Upper lobe of left lung (tissue), 4 donors: ENCODE data around the gene PIK3IP1.

Source experiments
- CTCF ChIP-seq, 6 experiments: fragments of 450-650 bp in 4 of 6; fragments of 200-600 bp in 2 of 6; sonication (generic) in 2 of 6; IDR thresholded peaks; one replicate each; pipeline ENCODE4 v1.5.1; 2016 to 2019; ENCODE audit warnings: antibody characterized with exemption in 6 of 6
- EP300 ChIP-seq, 4 donors: sonication (generic); formaldehyde crosslinking; IDR thresholded peaks; one replicate each; pipeline ENCODE4 v1.5.1; 2017; ENCODE audit warnings: antibody characterized with exemption in 4 of 4, control low read depth in 2 of 4
- POLR2A ChIP-seq, 4 donors: fragments of 450-650 bp; IDR thresholded peaks; one replicate each; pipeline ENCODE4 v1.5.1; 2016 to 2017; ENCODE audit warnings: antibody characterized with exemption in 4 of 4, mild to moderate bottlenecking in 2 of 4
- POLR2AphosphoS5 ChIP-seq, 2 donors: sonication (generic); formaldehyde crosslinking; IDR thresholded peaks; one replicate each; pipeline ENCODE4 v1.5.1; 2017; ENCODE audit warnings: antibody characterized with exemption in 2 of 2

- TF ChIP-seq CTCF (IDR thresholded peaks at IDR 0.05) (no peak), POLR2A (IDR thresholded peaks at IDR 0.05) (no peak), POLR2AphosphoS5 (IDR thresholded peaks at IDR 0.05) (no peak), EP300 (IDR thresholded peaks at IDR 0.05) (no peak)
These were observed 34.6 kb upstream of the PIK3IP1 start for GRCh38 chr22:31326877-31327276.
